ENCODE data around the gene THBS3.

DNA sequence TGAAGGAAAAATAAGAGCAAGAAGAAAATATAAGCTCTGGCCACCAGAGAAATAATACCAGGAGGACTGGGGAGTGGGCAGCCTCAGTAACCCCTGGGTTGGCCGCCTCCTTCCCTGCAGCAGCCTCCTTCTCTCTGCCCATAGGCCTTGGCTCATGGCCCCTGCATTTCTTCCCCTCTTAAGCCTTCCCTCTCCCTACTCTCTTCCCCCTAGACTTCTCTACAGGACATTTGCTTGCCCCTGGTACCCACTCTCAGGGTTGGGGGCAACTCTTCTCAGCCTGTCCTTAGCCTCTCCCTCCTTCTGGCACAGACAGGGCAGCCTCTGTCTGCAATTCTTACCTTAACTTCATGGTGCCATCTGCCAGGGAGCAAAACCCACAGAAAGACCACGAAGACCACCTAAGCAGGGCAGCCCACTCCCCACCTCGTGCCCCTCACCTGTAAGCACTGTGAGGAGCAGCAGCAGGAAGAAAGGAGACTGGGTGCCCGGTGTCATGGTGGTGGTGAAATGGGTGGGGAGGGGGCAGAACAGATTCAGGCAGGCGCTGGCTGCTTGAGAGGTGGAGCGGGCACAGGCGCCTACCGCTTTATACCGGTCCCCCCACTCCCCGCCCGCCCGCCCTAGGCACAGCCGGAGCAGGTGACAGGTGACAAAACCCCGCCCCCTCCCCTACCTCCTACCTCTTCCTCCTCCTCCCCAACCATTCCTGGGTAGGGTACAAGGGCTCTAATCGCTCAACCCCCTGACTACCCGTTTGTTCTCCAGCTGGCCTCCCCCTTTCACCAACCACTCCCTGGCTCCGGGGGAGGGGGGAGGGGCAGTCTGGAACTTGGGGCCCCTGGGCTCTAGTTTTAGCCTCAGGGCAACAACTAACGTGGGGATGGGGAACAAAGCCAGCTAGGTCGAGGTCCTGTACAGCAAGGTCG lies 15.1 kb downstream of the THBS3 start:
- no peak for TF ChIP-seq POLR2A (conservative IDR thresholded peaks at IDR 0.05)
- no peak for TF ChIP-seq RBBP5 (IDR thresholded peaks at IDR 0.05; ENCODE audit: borderline replicate concordance, insufficient read depth, low read length, poor library complexity, severe bottlenecking)
- TF ChIP-seq HDAC6 (IDR thresholded peaks at IDR 0.05; ENCODE audit: low read depth, low read length): no peak
- TF ChIP-seq, protein P1, sequence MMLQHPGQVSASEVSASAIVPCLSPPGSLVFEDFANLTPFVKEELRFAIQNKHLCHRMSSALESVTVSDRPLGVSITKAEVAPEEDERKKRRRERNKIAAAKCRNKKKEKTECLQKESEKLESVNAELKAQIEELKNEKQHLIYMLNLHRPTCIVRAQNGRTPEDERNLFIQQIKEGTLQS (IDR thresholded peaks at IDR 0.05): no peak
- TF ChIP-seq, protein P1 (CRISPR knock-in tag; conservative IDR thresholded peaks at IDR 0.05): no peak
- no peak for TF ChIP-seq TEAD4 (IDR thresholded peaks at IDR 0.05; ENCODE audit: low read length)
- no peak for TF ChIP-seq TEAD4 (CRISPR knock-in tag; IDR thresholded peaks at IDR 0.05; ENCODE audit: borderline replicate concordance)
- TF ChIP-seq, protein P2, sequence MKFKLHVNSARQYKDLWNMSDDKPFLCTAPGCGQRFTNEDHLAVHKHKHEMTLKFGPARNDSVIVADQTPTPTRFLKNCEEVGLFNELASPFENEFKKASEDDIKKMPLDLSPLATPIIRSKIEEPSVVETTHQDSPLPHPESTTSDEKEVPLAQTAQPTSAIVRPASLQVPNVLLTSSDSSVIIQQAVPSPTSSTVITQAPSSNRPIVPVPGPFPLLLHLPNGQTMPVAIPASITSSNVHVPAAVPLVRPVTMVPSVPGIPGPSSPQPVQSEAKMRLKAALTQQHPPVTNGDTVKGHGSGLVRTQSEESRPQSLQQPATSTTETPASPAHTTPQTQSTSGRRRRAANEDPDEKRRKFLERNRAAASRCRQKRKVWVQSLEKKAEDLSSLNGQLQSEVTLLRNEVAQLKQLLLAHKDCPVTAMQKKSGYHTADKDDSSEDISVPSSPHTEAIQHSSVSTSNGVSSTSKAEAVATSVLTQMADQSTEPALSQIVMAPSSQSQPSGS (CRISPR knock-in tag; IDR thresholded peaks at IDR 0.05): no peak
- no peak for TF ChIP-seq SRF (CRISPR knock-in tag; IDR thresholded peaks at IDR 0.05)
- no peak for TF ChIP-seq ETV6 (IDR thresholded peaks at IDR 0.05; ENCODE audit: borderline replicate concordance in 1 of 2, low read depth in 2 of 2, low read length in 1 of 2)
- no peak for TF ChIP-seq ETV6 (CRISPR knock-in tag; IDR thresholded peaks at IDR 0.05; ENCODE audit: borderline replicate concordance)
